ENCODE measurements around the gene MBNL1.

The MBNL1 gene

GRCh38 chr3:152254041-152254440 is 14.7 kb upstream of the MBNL1 start:
- no peak for DNase-seq

- no peak for DNase-seq
Observed at GRCh38 chr3:152255290-152255689, 13.4 kb upstream of the MBNL1 start.

- no peak for DNase-seq
Observed at GRCh38 chr3:152256851-152257562, 11.7 kb upstream of the MBNL1 start.

GRCh38 chr3:152257563-152258035 is 11.1 kb upstream of the MBNL1 start:
- no peak for DNase-seq

- DNase-seq: no peak
Observed at GRCh38 chr3:152258448-152259393, 10.0 kb upstream of the MBNL1 start.

GRCh38 chr3:152259468-152259867 is 9.3 kb upstream of the MBNL1 start:
- DNase-seq: no peak

GRCh38 chr3:152260026-152260425 is 8.7 kb upstream of the MBNL1 start:
- no peak for DNase-seq

GRCh38 chr3:152260529-152260928 is 8.2 kb upstream of the MBNL1 start:
- DNase-seq: no peak

- no peak for DNase-seq
Observed at GRCh38 chr3:152261329-152261728, 7.4 kb upstream of the MBNL1 start.

- DNase-seq: no peak
Observed at GRCh38 chr3:152263711-152264110, 5.0 kb upstream of the MBNL1 start.

GRCh38 chr3:152264378-152264777 is 4.4 kb upstream of the MBNL1 start:
- DNase-seq: no peak

GRCh38 chr3:152266221-152266995 is 2.3 kb upstream of the MBNL1 start:
- no peak for DNase-seq

- no peak for DNase-seq
Observed at GRCh38 chr3:152267831-152268554, 736 bp upstream of the MBNL1 start.

- peak; percentile 58 for DNase-seq
Observed at GRCh38 chr3:152269056-152269830, 514 bp downstream of the MBNL1 start.

- peak; percentile 28 for DNase-seq
Observed at GRCh38 chr3:152269831-152270734, 1.4 kb downstream of the MBNL1 start.

- no peak for DNase-seq
Observed at GRCh38 chr3:152270937-152271336, 2.2 kb downstream of the MBNL1 start.

GRCh38 chr3:152271501-152272236 is 2.9 kb downstream of the MBNL1 start:
- DNase-seq: no peak

- no peak for DNase-seq
Observed at GRCh38 chr3:152272771-152273242, 4.1 kb downstream of the MBNL1 start.

- DNase-seq: no peak
Observed at GRCh38 chr3:152276681-152277080, 8.0 kb downstream of the MBNL1 start.

GRCh38 chr3:152277198-152277597 is 8.5 kb downstream of the MBNL1 start:
- DNase-seq: no peak

All from NCI-H345 (cell line).